ENCODE results near the gene CPZ. TPM values are rescaled to one million over a fixed set of nuclear protein-coding genes. Genes with fewer than 3 reads are reported as not detected.

Gene CPZ
- total RNA-seq, 1 experiment from 2014 or later = 37.3 TPM

DNA sequence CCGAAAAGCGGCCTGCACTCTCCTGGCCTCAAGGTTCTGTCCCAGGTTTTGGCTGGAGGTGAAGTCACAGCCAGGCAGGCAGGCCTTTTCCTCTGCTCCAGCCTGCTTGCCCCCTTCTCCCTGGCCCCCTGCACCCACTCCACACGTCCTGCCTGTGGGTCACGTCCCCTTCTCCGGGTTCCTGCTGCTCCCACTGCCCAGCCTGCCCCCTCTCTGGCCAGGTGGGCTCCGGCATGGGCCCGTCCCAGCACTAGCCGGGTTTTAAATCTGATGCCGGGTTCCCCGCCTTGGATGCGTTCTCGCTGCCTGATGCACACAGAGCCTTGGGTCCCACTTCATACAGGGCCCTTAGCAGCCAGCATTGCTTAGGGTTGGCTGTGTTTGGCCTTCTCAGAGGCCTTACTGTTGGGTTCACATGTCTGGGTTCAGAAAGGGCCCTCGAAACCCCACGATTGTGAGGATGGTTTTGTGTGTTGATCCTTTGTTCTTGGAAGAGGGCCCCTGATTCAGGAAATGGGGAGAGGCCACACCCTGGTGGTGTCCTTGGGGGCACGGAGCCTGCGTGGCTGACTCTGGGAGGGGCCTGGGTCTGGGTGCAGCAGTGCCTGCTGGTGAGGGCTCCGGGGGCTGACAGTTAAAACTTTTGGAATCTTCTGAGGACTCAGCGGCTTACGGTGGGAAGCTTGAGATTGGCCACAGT, 6.0 kb downstream of the CPZ start:
- H3K27ac ChIP-seq (ENCODE audit: insufficient read length, low read depth, low read length) = no peak overlapping the region
- Mint-ChIP-seq H3K9me3 (no peaks in the 10 kb centered on the region), H3K36me3 (ENCODE audit: insufficient read depth in 1 of 3, low read depth in 3 of 3) (peaks cover 0 to 58% (median 36%) of the 10 kb centered on the region in 3 experiments; a peak in 5 of 7 replicates), H3K4me3 (no peak overlapping the region), H3K4me1 (peaks cover 11 to 16% of the 10 kb centered on the region in 2 experiments), H3K27me3 (ENCODE audit: low read depth) (no peaks in the 10 kb centered on the region), H3K27ac (peak overlapping the region in 2 of 3 experiments; percentile 18 to 51; a peak in 1 of 7 replicates)
- DNase-seq = no peak
- no peak overlapping the region for H2BK12ac ChIP-seq (ENCODE audit: insufficient read length, low read depth, low read length)
- H3K79me2 ChIP-seq (ENCODE audit: insufficient read depth, low read length) = no peaks in the 10 kb centered on the region
- H3K4me1 ChIP-seq (ENCODE audit: insufficient read depth, low read length) = no peaks in the 10 kb centered on the region; the same call in 1 of the 2 replicates
- no peak overlapping the region for H3K14ac ChIP-seq (ENCODE audit: insufficient read depth, low read length)
- WGBS (ENCODE audit: extremely low coverage, insufficient read length, low lambda C conversion rate) = no CpG with 5 or more reads among the region's 19 CpGs
- H2BK20ac ChIP-seq (ENCODE audit: low read depth, low read length, poor library complexity, severe bottlenecking) = no peak overlapping the region
- H3K9me3 ChIP-seq (ENCODE audit: control insufficient read depth, low read depth, low read length) = no peaks in the 10 kb centered on the region
- no peak overlapping the region for H4K91ac ChIP-seq (ENCODE audit: insufficient read length, low read depth, low read length)
- H4K8ac ChIP-seq (replicated peaks; ENCODE audit: insufficient read length, low read depth, low read length) = no peak overlapping the region
- no peaks in the 10 kb centered on the region for H4K20me1 ChIP-seq (ENCODE audit: control insufficient read depth, insufficient read depth, insufficient read length)
- no peak overlapping the region for H2AK5ac ChIP-seq (ENCODE audit: insufficient read length, low read length)
- TF ChIP-seq, protein P1, sequence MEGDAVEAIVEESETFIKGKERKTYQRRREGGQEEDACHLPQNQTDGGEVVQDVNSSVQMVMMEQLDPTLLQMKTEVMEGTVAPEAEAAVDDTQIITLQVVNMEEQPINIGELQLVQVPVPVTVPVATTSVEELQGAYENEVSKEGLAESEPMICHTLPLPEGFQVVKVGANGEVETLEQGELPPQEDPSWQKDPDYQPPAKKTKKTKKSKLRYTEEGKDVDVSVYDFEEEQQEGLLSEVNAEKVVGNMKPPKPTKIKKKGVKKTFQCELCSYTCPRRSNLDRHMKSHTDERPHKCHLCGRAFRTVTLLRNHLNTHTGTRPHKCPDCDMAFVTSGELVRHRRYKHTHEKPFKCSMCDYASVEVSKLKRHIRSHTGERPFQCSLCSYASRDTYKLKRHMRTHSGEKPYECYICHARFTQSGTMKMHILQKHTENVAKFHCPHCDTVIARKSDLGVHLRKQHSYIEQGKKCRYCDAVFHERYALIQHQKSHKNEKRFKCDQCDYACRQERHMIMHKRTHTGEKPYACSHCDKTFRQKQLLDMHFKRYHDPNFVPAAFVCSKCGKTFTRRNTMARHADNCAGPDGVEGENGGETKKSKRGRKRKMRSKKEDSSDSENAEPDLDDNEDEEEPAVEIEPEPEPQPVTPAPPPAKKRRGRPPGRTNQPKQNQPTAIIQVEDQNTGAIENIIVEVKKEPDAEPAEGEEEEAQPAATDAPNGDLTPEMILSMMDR (conservative IDR thresholded peaks at IDR 0.05) = no peak
- no peak overlapping the region for H2BK15ac ChIP-seq (ENCODE audit: low read depth, low read length)
- no peak overlapping the region for H3K9ac ChIP-seq (ENCODE audit: extremely low read depth, insufficient read length, low read length)
- H3K4me2 ChIP-seq (ENCODE audit: insufficient read depth, insufficient read length, low read length) = no peak overlapping the region
- H3K23me2 ChIP-seq (ENCODE audit: insufficient read length, low read depth, low read length, poor library complexity, severe bottlenecking) = peaks cover under 1% of the 10 kb centered on the region
- no peak overlapping the region for H3K23ac ChIP-seq (ENCODE audit: insufficient read length, low read depth, low read length)
- H4K5ac ChIP-seq (ENCODE audit: insufficient read length, low read depth, low read length) = no peak overlapping the region
- no peak overlapping the region for H3K18ac ChIP-seq (ENCODE audit: insufficient read length, low read depth, low read length)
- no peaks in the 10 kb centered on the region for H3K79me1 ChIP-seq (ENCODE audit: insufficient read depth, low read depth, low read length, poor library complexity, severe bottlenecking)
- no peak overlapping the region for H3K4ac ChIP-seq (ENCODE audit: low read depth, low read length)
- no peak overlapping the region for H3T11ph ChIP-seq (ENCODE audit: low read length)
- no peak overlapping the region for H2BK120ac ChIP-seq (ENCODE audit: low read depth, low read length, poor library complexity, severe bottlenecking)
- no peak overlapping the region for H3K56ac ChIP-seq (ENCODE audit: insufficient read length, low read depth, low read length)
- no peak overlapping the region for H2AFZ ChIP-seq (ENCODE audit: low read length)
- no peak overlapping the region for H2BK5ac ChIP-seq (ENCODE audit: insufficient read length, low read length)
- no peaks in the 10 kb centered on the region for H3K27me3 ChIP-seq (ENCODE audit: insufficient read depth, low read length)
